Tibial artery (tissue), 4 donors: ENCODE measurements around the gene CDH22.

Experiments
- DNase-seq, 2 donors: peaks; one replicate each; pipeline ENCODE4 v3.0.0-alpha.2; 2019
- H3K27ac ChIP-seq, 2 donors: fragments of 200-600 bp; sonication (generic) in 1 of 2; 1 replicate in 1 of 2; 2 replicates in 1 of 2; pipeline ENCODE4 v1.5.1; 2018 to 2019; ENCODE audit warnings: mild to moderate bottlenecking in 1 of 2
- H3K27me3 ChIP-seq, 2 donors: fragments of 200-600 bp; sonication (generic) in 1 of 2; one replicate each; pipeline versions ENCODE4 v1.5.1 to v1.6.0; 2016 to 2019
- H3K36me3 ChIP-seq, 3 donors: fragments of 200-600 bp; sonication (generic) in 2 of 3; one replicate each; pipeline ENCODE4 v1.5.1; 2016 to 2019; ENCODE audit warnings: mild to moderate bottlenecking in 2 of 3
- H3K4me1 ChIP-seq, 4 donors: fragments of 200-600 bp; sonication (generic) in 2 of 4; 1 replicate in 3 of 4; 2 replicates in 1 of 4; pipeline ENCODE4 v1.5.1; 2016 to 2019
- H3K4me3 ChIP-seq, 2 donors: fragments of 200-600 bp; sonication (generic) in 1 of 2; 1 replicate in 1 of 2; 2 replicates in 1 of 2; pipeline ENCODE4 v1.5.1; 2018 to 2019; ENCODE audit warnings: mild to moderate bottlenecking in 2 of 2
- H3K9me3 ChIP-seq, 3 donors: fragments of 200-600 bp; sonication (generic) in 1 of 3; one replicate each; pipeline ENCODE4 v1.5.1; 2016 to 2019
- CTCF ChIP-seq, 2 experiments: fragments of 200-600 bp in 1 of 2; fragments of 450-650 bp in 1 of 2; IDR thresholded peaks; one replicate each; pipeline ENCODE4 v1.5.1; 2017 to 2019; ENCODE audit warnings: antibody characterized with exemption in 2 of 2, mild to moderate bottlenecking in 1 of 2, moderate library complexity in 1 of 2
- intact Hi-C: fragments of 100-400 bp; cut with DNase I; formaldehyde crosslinking; loops from one replicate; pipeline ENCODE4 v1.15.0; 2023; ENCODE audit warnings: low total_unique reads

CDH22 gene

GRCh38 chr20:46216770-46217464 lies 91.4 kb downstream of the CDH22 start:
- H3K4me1 ChIP-seq: peaks cover 0 to 13% (median 7%) of the 10 kb centered on the region in 4 donors
- H3K36me3 ChIP-seq: no peaks in the 10 kb centered on the region
- intact Hi-C loops: no loop called here
- no peak for DNase-seq
- TF ChIP-seq CTCF (IDR thresholded peaks at IDR 0.05): no peak
- H3K4me3 ChIP-seq: no peak overlapping the region
- no peak overlapping the region for H3K27ac ChIP-seq
- H3K9me3 ChIP-seq: no peaks in the 10 kb centered on the region
- peaks cover 0 to 54% of the 10 kb centered on the region in 2 donors for H3K27me3 ChIP-seq

GRCh38 chr20:46215913-46216707 lies 92.2 kb downstream of the CDH22 start:
- Histone ChIP-seq H3K27ac (no peak overlapping the region), H3K36me3 (no peaks in the 10 kb centered on the region)
- DNase-seq: no peak

GRCh38 chr20:46214824-46215488 lies 93.3 kb downstream of the CDH22 start:
- Histone ChIP-seq H3K4me1 (peaks cover 0 to 13% (median 7%) of the 10 kb centered on the region in 4 donors), H3K4me3 (no peak overlapping the region), H3K36me3 (no peaks in the 10 kb centered on the region), H3K9me3 (no peaks in the 10 kb centered on the region), H3K27me3 (peaks cover 0 to 64% of the 10 kb centered on the region in 2 donors), H3K27ac (no peak overlapping the region)
- no peak for TF ChIP-seq CTCF (IDR thresholded peaks at IDR 0.05)
- no peak for DNase-seq
- intact Hi-C loops: no loop called here

More at GRCh38 chr20:46215913-46216707, 92.2 kb downstream of the CDH22 start:
- Histone ChIP-seq H3K4me1 (peaks cover 0 to 13% (median 7%) of the 10 kb centered on the region in 4 donors), H3K27me3 (peaks cover 0 to 62% of the 10 kb centered on the region in 2 donors), H3K4me3 (no peak overlapping the region), H3K9me3 (no peaks in the 10 kb centered on the region)
- intact Hi-C loops: no loop called here
- no peak for TF ChIP-seq CTCF (IDR thresholded peaks at IDR 0.05)

- Histone ChIP-seq H3K9me3 (no peaks in the 10 kb centered on the region), H3K36me3 (no peaks in the 10 kb centered on the region), H3K4me1 (peaks cover 0 to 13% (median 7%) of the 10 kb centered on the region in 4 donors), H3K27ac (no peak overlapping the region), H3K4me3 (no peak overlapping the region), H3K27me3 (peaks cover 0 to 66% of the 10 kb centered on the region in 2 donors)
- peak; percentile 70 to 88 for DNase-seq
- TF ChIP-seq CTCF (IDR thresholded peaks at IDR 0.05): no peak
- intact Hi-C loops: no loop called here
Measured at GRCh38 chr20:46213946-46214823, 94.1 kb downstream of the CDH22 start.

GRCh38 chr20:46212876-46213275 lies 95.4 kb downstream of the CDH22 start:
- peaks cover 0 to 13% (median 7%) of the 10 kb centered on the region in 4 donors for H3K4me1 ChIP-seq
- peaks cover 0 to 74% of the 10 kb centered on the region in 2 donors for H3K27me3 ChIP-seq
- no peaks in the 10 kb centered on the region for H3K36me3 ChIP-seq
- intact Hi-C loops: no loop called here
- no peak overlapping the region for H3K4me3 ChIP-seq
- H3K27ac ChIP-seq: no peak overlapping the region
- no peaks in the 10 kb centered on the region for H3K9me3 ChIP-seq
- TF ChIP-seq CTCF (IDR thresholded peaks at IDR 0.05): no peak
- DNase-seq: no peak
